ENCODE results near the gene EHD3. TPM values are rescaled to one million over a fixed set of nuclear protein-coding genes. Genes with fewer than 3 reads are reported as not detected.

The EHD3 gene
- total RNA-seq, 4 donors from 2014 or later, result 8.3 to 12.6 (median 9.3) TPM

DNA sequence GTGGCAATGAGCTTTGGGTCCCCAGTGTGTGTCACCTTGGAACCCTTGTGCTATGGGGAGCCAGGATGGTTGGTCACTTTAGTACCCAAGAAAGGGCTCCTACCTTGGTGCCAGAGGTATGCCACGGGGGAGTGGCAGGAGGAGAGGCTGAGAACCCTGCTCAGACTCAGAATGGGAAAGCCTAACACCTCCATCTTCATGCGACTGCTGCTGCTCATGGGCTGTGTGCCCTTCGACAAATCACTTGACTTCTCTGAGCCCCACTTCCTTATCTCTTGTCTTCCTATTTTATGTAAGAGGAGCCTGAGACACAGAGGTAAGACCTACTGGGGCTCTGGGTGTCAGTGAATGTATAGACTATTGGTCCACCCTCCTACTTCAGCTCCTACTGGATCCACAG, 25.1 kb downstream of the EHD3 start:
- Histone ChIP-seq H3K36me3 (peaks cover 0 to 71% (median 0%) of the 10 kb centered on the region in 3 donors), H3K27ac (no peak overlapping the region), H3K4me1 (no peaks in the 10 kb centered on the region), H3K9me3 (no peaks in the 10 kb centered on the region), H3K27me3 (no peaks in the 10 kb centered on the region), H3K4me3 (no peak overlapping the region)
- 97 to 100% methylated on average over 3 of the region's 3 CpGs for WGBS, 2 donors
- TF ChIP-seq, protein P1, sequence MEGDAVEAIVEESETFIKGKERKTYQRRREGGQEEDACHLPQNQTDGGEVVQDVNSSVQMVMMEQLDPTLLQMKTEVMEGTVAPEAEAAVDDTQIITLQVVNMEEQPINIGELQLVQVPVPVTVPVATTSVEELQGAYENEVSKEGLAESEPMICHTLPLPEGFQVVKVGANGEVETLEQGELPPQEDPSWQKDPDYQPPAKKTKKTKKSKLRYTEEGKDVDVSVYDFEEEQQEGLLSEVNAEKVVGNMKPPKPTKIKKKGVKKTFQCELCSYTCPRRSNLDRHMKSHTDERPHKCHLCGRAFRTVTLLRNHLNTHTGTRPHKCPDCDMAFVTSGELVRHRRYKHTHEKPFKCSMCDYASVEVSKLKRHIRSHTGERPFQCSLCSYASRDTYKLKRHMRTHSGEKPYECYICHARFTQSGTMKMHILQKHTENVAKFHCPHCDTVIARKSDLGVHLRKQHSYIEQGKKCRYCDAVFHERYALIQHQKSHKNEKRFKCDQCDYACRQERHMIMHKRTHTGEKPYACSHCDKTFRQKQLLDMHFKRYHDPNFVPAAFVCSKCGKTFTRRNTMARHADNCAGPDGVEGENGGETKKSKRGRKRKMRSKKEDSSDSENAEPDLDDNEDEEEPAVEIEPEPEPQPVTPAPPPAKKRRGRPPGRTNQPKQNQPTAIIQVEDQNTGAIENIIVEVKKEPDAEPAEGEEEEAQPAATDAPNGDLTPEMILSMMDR (IDR thresholded peaks at IDR 0.05), result no peak
- DNase-seq (ENCODE audit: low spot score in 2 of 2), result no peak

DNA sequence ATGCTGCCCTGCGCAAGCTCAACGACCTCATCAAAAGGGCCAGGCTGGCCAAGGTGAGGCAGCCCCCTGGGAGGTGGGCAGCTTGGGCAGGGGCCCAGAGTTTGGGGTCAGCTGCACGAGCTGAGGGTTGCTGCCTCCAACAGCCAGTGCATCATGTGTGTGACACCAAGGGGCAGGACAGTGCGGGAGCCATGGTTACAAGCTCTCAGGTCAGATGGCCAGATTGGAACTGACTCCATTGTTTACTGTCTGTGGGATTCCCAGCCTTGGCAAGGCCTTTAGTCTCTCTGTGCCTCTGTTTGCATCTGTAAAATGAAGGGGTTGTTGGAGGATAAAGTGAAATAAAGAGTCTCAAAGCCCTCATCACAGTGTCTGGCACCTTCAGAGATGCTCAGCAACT, 26.9 kb downstream of the EHD3 start:
- Histone ChIP-seq H3K36me3 (peaks cover 0 to 71% (median 0%) of the 10 kb centered on the region in 3 donors), H3K27me3 (no peaks in the 10 kb centered on the region), H3K27ac (no peak overlapping the region), H3K4me1 (no peaks in the 10 kb centered on the region), H3K9me3 (no peaks in the 10 kb centered on the region), H3K4me3 (no peak overlapping the region)
- no peak for TF ChIP-seq EP300 (IDR thresholded peaks at IDR 0.05)
- TF ChIP-seq POLR2A (IDR thresholded peaks at IDR 0.05), result no peak
- TF ChIP-seq, protein P1 (IDR thresholded peaks at IDR 0.05), result no peak
- WGBS, 2 donors, result 85 to 94% methylated on average over 3 to 4 of the region's 4 CpGs
- DNase-seq (ENCODE audit: low spot score in 2 of 2), result no peak

DNA sequence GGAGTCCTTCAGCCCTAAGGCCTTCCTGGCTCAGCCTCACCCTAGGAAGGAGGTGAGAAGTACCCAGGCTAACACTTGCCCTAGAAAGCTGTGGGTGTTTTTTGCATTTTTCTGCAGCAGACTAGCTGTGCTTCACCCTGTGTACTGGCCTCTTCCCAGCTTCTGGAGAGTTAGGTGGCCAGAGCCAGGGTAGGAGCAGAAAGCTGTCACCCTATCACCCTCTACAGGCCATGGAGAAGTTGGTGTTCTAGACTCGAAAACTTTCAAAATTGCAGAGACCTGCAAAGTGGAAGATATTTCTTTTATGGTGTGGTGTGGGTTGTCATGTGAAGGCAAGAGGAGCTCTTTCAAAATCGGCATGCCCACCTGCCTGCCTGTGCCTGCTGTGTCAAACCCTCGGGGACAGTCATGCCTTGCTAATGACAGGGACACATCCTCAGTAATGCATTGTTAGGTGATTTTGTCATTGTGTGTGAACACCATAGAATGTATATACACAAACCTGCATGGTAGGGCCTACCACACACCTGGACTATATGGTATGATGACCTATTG, 29.8 kb downstream of the EHD3 start:
- Histone ChIP-seq H3K27ac (no peak overlapping the region), H3K36me3 (peaks cover 0 to 73% (median 0%) of the 10 kb centered on the region in 3 donors), H3K4me1 (no peaks in the 10 kb centered on the region), H3K27me3 (no peaks in the 10 kb centered on the region), H3K9me3 (no peaks in the 10 kb centered on the region), H3K4me3 (no peak overlapping the region)
- no peak for DNase-seq (ENCODE audit: low spot score in 2 of 2)
- TF ChIP-seq POLR2A (IDR thresholded peaks at IDR 0.05) (no peak), EP300 (IDR thresholded peaks at IDR 0.05) (no peak)
- TF ChIP-seq, protein P1 (IDR thresholded peaks at IDR 0.05), result peak in 1 of 5 experiments; percentile 8
- WGBS, 2 donors, result 87 to 94% methylated on average over 3 of the region's 3 CpGs

DNA sequence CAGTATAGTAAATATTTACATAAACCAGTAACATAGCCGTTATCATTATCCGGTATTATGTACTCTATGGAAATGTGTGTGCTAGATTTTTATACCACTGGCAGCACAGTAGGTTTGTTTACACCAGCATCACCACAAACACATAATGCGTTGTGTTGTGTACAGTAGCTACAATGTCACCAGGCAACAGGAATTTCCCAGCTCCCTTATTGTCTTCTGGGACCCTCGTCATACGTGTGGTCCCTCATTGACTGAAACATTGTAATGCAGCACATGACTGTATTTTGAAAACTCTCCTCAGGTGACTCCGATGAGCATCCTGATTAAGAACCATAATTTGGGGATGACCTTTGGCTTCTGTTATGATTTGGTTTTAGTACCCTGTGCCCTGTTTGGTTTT, 31.3 kb downstream of the EHD3 start:
- WGBS, 2 donors, result 86 to 93% methylated on average over 6 of the region's 6 CpGs
- Histone ChIP-seq H3K36me3 (peaks cover 0 to 68% (median 0%) of the 10 kb centered on the region in 3 donors), H3K4me3 (no peak overlapping the region), H3K27ac (no peak overlapping the region), H3K9me3 (no peaks in the 10 kb centered on the region), H3K4me1 (no peaks in the 10 kb centered on the region), H3K27me3 (no peaks in the 10 kb centered on the region)
- TF ChIP-seq POLR2A (IDR thresholded peaks at IDR 0.05) (no peak), EP300 (IDR thresholded peaks at IDR 0.05) (no peak)
- TF ChIP-seq, protein P1 (IDR thresholded peaks at IDR 0.05), result no peak
- DNase-seq (ENCODE audit: low spot score in 2 of 2), result no peak

DNA sequence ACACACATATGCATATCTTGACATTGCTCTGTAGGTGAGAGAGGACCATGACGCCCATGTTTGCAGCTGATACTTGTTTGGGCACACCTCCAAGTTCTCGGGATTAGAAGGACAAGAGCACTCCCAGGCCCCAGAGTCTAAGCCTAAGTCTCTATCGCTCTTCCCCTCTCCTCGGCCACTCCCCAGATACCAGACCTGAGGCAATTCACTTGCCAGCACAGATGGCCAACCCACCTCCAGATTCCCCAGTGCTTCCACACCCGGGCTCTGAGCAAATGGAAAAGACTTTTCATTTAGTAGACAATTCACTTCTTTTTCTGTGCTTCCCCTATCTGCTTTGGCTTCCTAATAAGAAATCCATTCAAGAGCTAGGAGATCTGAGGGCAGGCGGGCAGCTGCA, 32.9 kb downstream of the EHD3 start:
- WGBS, 2 donors, result 62 to 75% methylated on average over 6 of the region's 6 CpGs

More for the DNA sequence above, 32.9 kb downstream of the EHD3 start:
- peaks cover 0 to 54% (median 0%) of the 10 kb centered on the region in 3 donors for H3K36me3 ChIP-seq
- no peak overlapping the region for H3K4me3 ChIP-seq
- H3K27ac ChIP-seq, result no peak overlapping the region
- DNase-seq (ENCODE audit: low spot score in 2 of 2), result no peak
- H3K27me3 ChIP-seq, result no peaks in the 10 kb centered on the region
- TF ChIP-seq, protein P1 (IDR thresholded peaks at IDR 0.05), result no peak
- TF ChIP-seq POLR2A (IDR thresholded peaks at IDR 0.05), result no peak
- TF ChIP-seq EP300 (IDR thresholded peaks at IDR 0.05), result no peak
- no peaks in the 10 kb centered on the region for H3K4me1 ChIP-seq
- no peaks in the 10 kb centered on the region for H3K9me3 ChIP-seq
